Panc1 (cell line): Measurements from ENCODE around the gene MRPL39.

Experiments
- CTCF ChIP-seq: fragments of 450-650 bp; IDR thresholded peaks from 2 replicates; pipeline ENCODE4 v1.5.1; 2017; ENCODE audit warnings: mild to moderate bottlenecking
- POLR2AphosphoS5 ChIP-seq: IDR thresholded peaks from 2 replicates; pipeline ENCODE4 v1.6.1; 2012; ENCODE audit warnings: mild to moderate bottlenecking, low read depth, low read length, moderate library complexity
- REST ChIP-seq, 2 experiments: IDR thresholded peaks; 2 replicates each; pipeline ENCODE4 v1.6.1; 2011 to 2012; ENCODE audit warnings: low read depth in 2 of 2, control low read depth in 1 of 2, low read length in 1 of 2, mild to moderate bottlenecking in 1 of 2, moderate library complexity in 1 of 2; ENCODE audit not compliant: insufficient read depth in 1 of 2
- SIN3A ChIP-seq: IDR thresholded peaks from 2 replicates; pipeline ENCODE4 v1.6.1; 2012; ENCODE audit warnings: low read depth, mild to moderate bottlenecking, low read length, moderate library complexity, borderline replicate concordance; ENCODE audit not compliant: insufficient read depth
- TCF7L2 ChIP-seq: IDR thresholded peaks from 2 replicates; pipeline ENCODE4 v1.6.1; 2011; ENCODE audit warnings: mild to moderate bottlenecking, low read depth, low read length, inconsistent platforms

- TF ChIP-seq POLR2AphosphoS5 (no peak), CTCF (no peak), SIN3A (no peak), REST (IDR thresholded peaks at IDR 0.05; ENCODE audit: insufficient read depth in 1 of 2, low read depth in 2 of 2, low read length in 1 of 2) (no peak), TCF7L2 (no peak)
Observed at GRCh38 chr21:25624511-25624910, 17.2 kb upstream of the MRPL39 start.
